ENCODE results near the gene PRKAG2. TPM values are rescaled to one million over a fixed set of nuclear protein-coding genes. Genes with fewer than 3 reads are reported as not detected.
"Not testable (repeated sequence)": the region's sequence is repeated elsewhere in the genome, so short reads cannot be mapped to it uniquely, and the experiment has no call there.

Gene PRKAG2
- total and polyA plus RNA-seq, 12 donors, result 3.8 to 17.3 (median 10.9) TPM

DNA sequence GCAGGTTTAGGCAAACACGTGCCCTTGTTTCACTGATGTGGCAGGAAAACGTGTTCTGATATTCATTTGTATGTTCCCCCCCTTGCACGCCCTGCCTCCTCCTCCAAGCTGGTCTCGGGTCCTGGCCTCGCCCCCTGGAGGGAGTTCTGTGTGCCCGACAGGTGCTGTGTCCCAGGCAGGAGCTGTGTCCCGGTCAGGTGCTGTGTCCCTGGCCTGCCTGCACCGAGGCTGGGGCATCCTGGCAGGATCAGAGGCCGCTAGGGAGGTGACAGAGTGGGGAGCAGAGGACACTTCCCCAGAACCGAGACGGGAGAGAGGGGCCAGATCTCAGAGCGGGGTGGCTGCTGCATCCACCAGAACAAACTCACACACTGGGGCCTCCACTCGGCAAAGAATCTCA is 45.3 kb downstream of the PRKAG2 start:
- H3K9me3 ChIP-seq (replicated peaks in 1 of 3), result no peaks in the 10 kb centered on the region
- no peak for DNase-seq
- TF ChIP-seq, protein P1, sequence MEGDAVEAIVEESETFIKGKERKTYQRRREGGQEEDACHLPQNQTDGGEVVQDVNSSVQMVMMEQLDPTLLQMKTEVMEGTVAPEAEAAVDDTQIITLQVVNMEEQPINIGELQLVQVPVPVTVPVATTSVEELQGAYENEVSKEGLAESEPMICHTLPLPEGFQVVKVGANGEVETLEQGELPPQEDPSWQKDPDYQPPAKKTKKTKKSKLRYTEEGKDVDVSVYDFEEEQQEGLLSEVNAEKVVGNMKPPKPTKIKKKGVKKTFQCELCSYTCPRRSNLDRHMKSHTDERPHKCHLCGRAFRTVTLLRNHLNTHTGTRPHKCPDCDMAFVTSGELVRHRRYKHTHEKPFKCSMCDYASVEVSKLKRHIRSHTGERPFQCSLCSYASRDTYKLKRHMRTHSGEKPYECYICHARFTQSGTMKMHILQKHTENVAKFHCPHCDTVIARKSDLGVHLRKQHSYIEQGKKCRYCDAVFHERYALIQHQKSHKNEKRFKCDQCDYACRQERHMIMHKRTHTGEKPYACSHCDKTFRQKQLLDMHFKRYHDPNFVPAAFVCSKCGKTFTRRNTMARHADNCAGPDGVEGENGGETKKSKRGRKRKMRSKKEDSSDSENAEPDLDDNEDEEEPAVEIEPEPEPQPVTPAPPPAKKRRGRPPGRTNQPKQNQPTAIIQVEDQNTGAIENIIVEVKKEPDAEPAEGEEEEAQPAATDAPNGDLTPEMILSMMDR (IDR thresholded peaks at IDR 0.05), result no peak
- no peak for TF ChIP-seq POLR2A (IDR thresholded peaks at IDR 0.05)
- no peaks in the 10 kb centered on the region for H3K4me1 ChIP-seq (replicated peaks in 1 of 2)
- 79 to 90% (median 89%) methylated on average over 8 to 13 of the region's 13 CpGs for WGBS, 4 donors
- no peak overlapping the region for H3K4me3 ChIP-seq
- H3K27ac ChIP-seq, result no peak overlapping the region
- H3K36me3 ChIP-seq (replicated peaks in 1 of 2), result no peaks in the 10 kb centered on the region
- intact Hi-C loops (cut with DNase I), result no loop called here
- H3K27me3 ChIP-seq, result no peaks in the 10 kb centered on the region

DNA sequence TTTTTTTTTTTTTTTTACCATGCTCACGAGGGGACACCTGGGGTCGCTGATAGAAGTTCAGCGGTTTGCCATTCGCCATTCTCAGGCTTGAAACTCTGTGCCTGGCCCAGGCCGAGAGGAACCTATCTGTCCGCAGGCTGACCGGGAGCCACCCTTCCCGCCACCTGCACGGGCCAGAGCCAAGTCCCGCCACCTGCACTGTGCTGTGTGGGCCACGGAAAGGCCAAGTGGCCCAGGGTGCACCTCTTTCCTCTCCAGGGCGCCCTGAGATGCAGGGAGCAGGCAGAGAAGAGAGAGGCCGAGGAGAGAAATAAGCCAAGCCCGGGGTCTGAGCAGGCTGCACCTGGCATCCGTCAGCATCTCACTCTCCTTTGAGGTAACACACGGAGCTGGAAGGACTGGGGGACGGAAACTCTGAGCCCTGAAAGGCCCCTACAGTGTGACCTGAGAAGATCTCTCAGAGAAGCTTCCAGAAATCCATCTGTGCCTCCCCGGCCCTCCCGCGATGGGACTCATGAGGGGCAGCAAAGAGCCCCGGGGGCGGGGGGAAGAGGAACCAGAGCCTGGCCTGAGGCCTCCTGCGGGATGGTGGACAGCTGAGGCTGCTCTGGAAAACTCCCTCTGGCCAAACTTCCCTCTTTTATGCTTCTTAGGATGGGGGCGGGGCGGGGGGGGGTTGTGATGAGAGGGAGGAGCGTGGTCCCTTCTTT is 46.6 kb downstream of the PRKAG2 start:
- no peak overlapping the region for H3K27ac ChIP-seq
- TF ChIP-seq POLR2A (IDR thresholded peaks at IDR 0.05), result no peak
- TF ChIP-seq, protein P1 (IDR thresholded peaks at IDR 0.05), result no peak
- WGBS, 4 donors, result 70 to 84% (median 81%) methylated on average over 12 to 26 of the region's 26 CpGs
- H3K4me3 ChIP-seq, result no peak overlapping the region
- DNase-seq, result no peak
- no peaks in the 10 kb centered on the region for H3K9me3 ChIP-seq (replicated peaks in 1 of 3)
- H3K36me3 ChIP-seq (replicated peaks in 1 of 2), result no peaks in the 10 kb centered on the region
- peaks cover 0 to 2% of the 10 kb centered on the region in 2 donors for H3K4me1 ChIP-seq (replicated peaks in 1 of 2)
- intact Hi-C loops (cut with DNase I), result no loop called here
- H3K27me3 ChIP-seq, result no peaks in the 10 kb centered on the region

GRCh38 chr7:151829707-151830106 is 47.2 kb downstream of the PRKAG2 start:
- no peak overlapping the region for H3K4me3 ChIP-seq
- no peak overlapping the region for H3K27ac ChIP-seq
- TF ChIP-seq, protein P1 (IDR thresholded peaks at IDR 0.05), result no peak
- TF ChIP-seq POLR2A (IDR thresholded peaks at IDR 0.05), result no peak

GRCh38 chr7:151827620-151828019 is 49.3 kb downstream of the PRKAG2 start:
- TF ChIP-seq, protein P1 (IDR thresholded peaks at IDR 0.05), result no peak
- no peak for TF ChIP-seq POLR2A (IDR thresholded peaks at IDR 0.05)
- 74 to 90% (median 87%) methylated on average over 8 of the region's 8 CpGs for WGBS, 4 donors
- no peaks in the 10 kb centered on the region for H3K36me3 ChIP-seq (replicated peaks in 1 of 2)
- H3K9me3 ChIP-seq (replicated peaks in 1 of 3), result no peaks in the 10 kb centered on the region
- no peak overlapping the region for H3K4me3 ChIP-seq
- no peak overlapping the region for H3K27ac ChIP-seq
- H3K27me3 ChIP-seq, result no peaks in the 10 kb centered on the region
- peaks cover 10 to 22% of the 10 kb centered on the region in 2 donors for H3K4me1 ChIP-seq (replicated peaks in 1 of 2)
- intact Hi-C loops (cut with DNase I), result no loop called here
- no peak for DNase-seq

More at GRCh38 chr7:151829707-151830106, 47.2 kb downstream of the PRKAG2 start:
- intact Hi-C loops (cut with DNase I), result no loop called here
- Histone ChIP-seq H3K27me3 (no peaks in the 10 kb centered on the region), H3K4me1 (replicated peaks in 1 of 2) (peaks cover 0 to 6% of the 10 kb centered on the region in 2 donors), H3K36me3 (replicated peaks in 1 of 2) (no peaks in the 10 kb centered on the region), H3K9me3 (replicated peaks in 1 of 3) (no peaks in the 10 kb centered on the region)
- no peak for DNase-seq
- 84 to 91% (median 88%) methylated on average over 13 of the region's 13 CpGs for WGBS, 4 donors

DNA sequence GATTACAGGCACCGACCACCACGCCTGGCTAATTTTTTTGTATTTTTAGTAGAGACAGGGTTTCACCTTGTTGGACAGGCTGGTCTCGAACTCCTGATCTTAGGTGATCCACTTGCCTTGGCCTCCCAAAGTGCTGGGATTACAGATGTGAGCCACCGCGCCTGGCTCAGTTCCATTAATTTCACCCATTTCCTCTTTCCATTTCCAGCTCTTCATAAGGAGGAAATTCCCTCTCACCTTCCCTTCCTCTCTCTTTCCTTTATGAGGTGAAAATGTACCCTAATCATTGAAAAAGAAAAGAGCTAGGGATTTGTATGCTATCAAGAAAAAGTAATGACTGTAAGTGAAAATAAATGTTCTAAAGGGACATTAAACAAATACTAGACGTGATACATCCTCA is 50.6 kb downstream of the PRKAG2 start:
- intact Hi-C loops (cut with DNase I); H3K27me3 ChIP-seq: not testable (repeated sequence)
- H3K4me1 ChIP-seq (replicated peaks in 1 of 2), result peaks cover 10 to 22% of the 10 kb centered on the region in 2 donors

More for the DNA sequence above, 50.6 kb downstream of the PRKAG2 start:
- 73 to 87% (median 82%) methylated on average over 6 of the region's 6 CpGs for WGBS, 4 donors
- not testable (repeated sequence) for DNase-seq; H3K4me3 ChIP-seq; H3K27ac ChIP-seq; H3K9me3 ChIP-seq (replicated peaks in 1 of 3); H3K36me3 ChIP-seq (replicated peaks in 1 of 2)
